Measurements from ENCODE around the gene HHIPL2.

Gene HHIPL2
- total RNA-seq = 0 to 0.61 (median 0.35) reads per million in 3 donors

GRCh38 chr1:222547944-222548671 is at the start of gene HHIPL2:
HHIPL2 (minus strand) TSS chr1:222548104; CDS start chr1:222548044, 60 bp downstream.
- Histone ChIP-seq H3K36me3 (ENCODE audit: control insufficient read depth, insufficient read depth, low read length) (no peaks in the 10 kb centered on the region), H3K4me1 (ENCODE audit: control insufficient read depth, insufficient read depth, low read length, poor library complexity, severe bottlenecking) (no peaks in the 10 kb centered on the region), H3K27me3 (replicated peaks; ENCODE audit: control insufficient read depth, insufficient read depth, low read length, poor library complexity, severe bottlenecking) (peaks cover 3% of the 10 kb centered on the region), H3K9me3 (ENCODE audit: control insufficient read depth, low read length) (no peaks in the 10 kb centered on the region), H3K27ac (ENCODE audit: insufficient read depth, low read length, poor library complexity, severe bottlenecking) (no peak within 1 kb of the TSS), H3K4me3 (ENCODE audit: insufficient read depth, low read depth, low read length, poor library complexity, severe bottlenecking) (no peak within 1 kb of the TSS)
- no peak for DNase-seq

DNA sequence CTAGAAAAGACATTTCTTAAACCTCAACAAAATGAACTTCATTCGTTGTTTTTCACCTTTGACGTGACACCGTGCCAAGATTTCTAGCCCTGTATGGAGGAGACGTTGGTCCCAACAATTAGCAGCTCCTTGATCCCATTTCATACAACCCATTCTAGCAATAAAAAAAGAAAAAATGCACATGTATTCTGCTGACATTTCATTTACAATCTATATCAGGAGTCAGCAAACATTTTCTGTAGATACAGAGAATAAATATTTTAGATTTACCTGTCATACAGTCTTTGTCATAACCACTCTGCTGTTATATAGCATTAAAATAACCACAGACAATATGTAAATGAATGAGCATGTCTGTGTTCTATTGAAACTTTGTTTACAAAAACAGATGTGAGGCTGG is 48.8 kb upstream of the HHIPL2 start:
- no peaks in the 10 kb centered on the region for H3K9me3 ChIP-seq (ENCODE audit: control insufficient read depth, low read length)
- H3K36me3 ChIP-seq (ENCODE audit: control insufficient read depth, insufficient read depth, low read length) = no peaks in the 10 kb centered on the region
- no peak overlapping the region for H3K4me3 ChIP-seq (ENCODE audit: insufficient read depth, low read depth, low read length, poor library complexity, severe bottlenecking)
- H3K27me3 ChIP-seq (replicated peaks; ENCODE audit: control insufficient read depth, insufficient read depth, low read length, poor library complexity, severe bottlenecking) = no peaks in the 10 kb centered on the region
- H3K4me1 ChIP-seq (ENCODE audit: control insufficient read depth, insufficient read depth, low read length, poor library complexity, severe bottlenecking) = no peaks in the 10 kb centered on the region
- no peak for DNase-seq
- H3K27ac ChIP-seq (ENCODE audit: insufficient read depth, low read length, poor library complexity, severe bottlenecking) = no peak overlapping the region

- peaks cover 5% of the 10 kb centered on the region for H3K4me1 ChIP-seq (ENCODE audit: control insufficient read depth, insufficient read depth, low read length, poor library complexity, severe bottlenecking)
- DNase-seq = no peak
- no peak overlapping the region for H3K27ac ChIP-seq (ENCODE audit: insufficient read depth, low read length, poor library complexity, severe bottlenecking)
- H3K36me3 ChIP-seq (ENCODE audit: control insufficient read depth, insufficient read depth, low read length) = no peaks in the 10 kb centered on the region
- H3K9me3 ChIP-seq (ENCODE audit: control insufficient read depth, low read length) = no peaks in the 10 kb centered on the region
- no peak overlapping the region for H3K4me3 ChIP-seq (ENCODE audit: insufficient read depth, low read depth, low read length, poor library complexity, severe bottlenecking)
- H3K27me3 ChIP-seq (replicated peaks; ENCODE audit: control insufficient read depth, insufficient read depth, low read length, poor library complexity, severe bottlenecking) = no peaks in the 10 kb centered on the region
These were observed 46.9 kb upstream of the HHIPL2 start for GRCh38 chr1:222594789-222595188.

- Histone ChIP-seq H3K4me1 (ENCODE audit: control insufficient read depth, insufficient read depth, low read length, poor library complexity, severe bottlenecking) (peaks cover 10% of the 10 kb centered on the region), H3K27me3 (replicated peaks; ENCODE audit: control insufficient read depth, insufficient read depth, low read length, poor library complexity, severe bottlenecking) (no peaks in the 10 kb centered on the region), H3K36me3 (ENCODE audit: control insufficient read depth, insufficient read depth, low read length) (no peaks in the 10 kb centered on the region), H3K27ac (ENCODE audit: insufficient read depth, low read length, poor library complexity, severe bottlenecking) (no peak overlapping the region), H3K4me3 (ENCODE audit: insufficient read depth, low read depth, low read length, poor library complexity, severe bottlenecking) (no peak overlapping the region), H3K9me3 (ENCODE audit: control insufficient read depth, low read length) (no peaks in the 10 kb centered on the region)
- DNase-seq = no peak
These were observed 44.3 kb upstream of the HHIPL2 start for GRCh38 chr1:222592171-222592570.

GRCh38 chr1:222589462-222590302 is 41.8 kb upstream of the HHIPL2 start, which contains the start of gene TAF1A:
TAF1A (minus strand) TSS chr1:222589933.
- Histone ChIP-seq H3K27me3 (replicated peaks; ENCODE audit: control insufficient read depth, insufficient read depth, low read length, poor library complexity, severe bottlenecking) (no peaks in the 10 kb centered on the region), H3K4me3 (ENCODE audit: insufficient read depth, low read depth, low read length, poor library complexity, severe bottlenecking) (peak within 1 kb of the TSS; percentile 91), H3K9me3 (ENCODE audit: control insufficient read depth, low read length) (no peaks in the 10 kb centered on the region), H3K4me1 (ENCODE audit: control insufficient read depth, insufficient read depth, low read length, poor library complexity, severe bottlenecking) (peaks cover 10% of the 10 kb centered on the region), H3K27ac (ENCODE audit: insufficient read depth, low read length, poor library complexity, severe bottlenecking) (peak within 1 kb of the TSS; percentile 85), H3K36me3 (ENCODE audit: control insufficient read depth, insufficient read depth, low read length) (no peaks in the 10 kb centered on the region)
- peak; percentile 73 to 84 (median 80) for DNase-seq

DNA sequence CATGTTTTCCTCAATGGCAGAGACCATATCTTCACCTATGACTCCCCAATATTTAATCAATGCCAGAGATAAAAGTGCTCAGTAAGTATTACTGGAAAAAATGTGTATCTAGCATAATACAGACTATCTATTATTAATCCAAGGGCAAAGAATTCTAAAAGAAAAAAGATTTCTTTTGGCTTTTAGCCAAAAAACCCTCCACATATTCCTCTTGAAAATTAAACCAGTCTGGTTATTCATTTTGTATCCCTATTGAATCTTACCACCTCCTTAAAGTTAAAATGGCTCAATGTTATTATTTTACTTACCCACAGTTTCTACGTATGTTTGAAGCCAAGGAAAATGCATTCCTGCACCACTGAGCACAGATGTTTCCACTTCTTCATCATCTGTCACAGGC is 40.2 kb upstream of the HHIPL2 start:
- Histone ChIP-seq H3K4me1 (ENCODE audit: control insufficient read depth, insufficient read depth, low read length, poor library complexity, severe bottlenecking) (peaks cover 10% of the 10 kb centered on the region), H3K36me3 (ENCODE audit: control insufficient read depth, insufficient read depth, low read length) (no peaks in the 10 kb centered on the region), H3K4me3 (ENCODE audit: insufficient read depth, low read depth, low read length, poor library complexity, severe bottlenecking) (no peak overlapping the region), H3K27me3 (replicated peaks; ENCODE audit: control insufficient read depth, insufficient read depth, low read length, poor library complexity, severe bottlenecking) (no peaks in the 10 kb centered on the region), H3K9me3 (ENCODE audit: control insufficient read depth, low read length) (no peaks in the 10 kb centered on the region), H3K27ac (ENCODE audit: insufficient read depth, low read length, poor library complexity, severe bottlenecking) (no peak overlapping the region)
- no peak for DNase-seq

DNA sequence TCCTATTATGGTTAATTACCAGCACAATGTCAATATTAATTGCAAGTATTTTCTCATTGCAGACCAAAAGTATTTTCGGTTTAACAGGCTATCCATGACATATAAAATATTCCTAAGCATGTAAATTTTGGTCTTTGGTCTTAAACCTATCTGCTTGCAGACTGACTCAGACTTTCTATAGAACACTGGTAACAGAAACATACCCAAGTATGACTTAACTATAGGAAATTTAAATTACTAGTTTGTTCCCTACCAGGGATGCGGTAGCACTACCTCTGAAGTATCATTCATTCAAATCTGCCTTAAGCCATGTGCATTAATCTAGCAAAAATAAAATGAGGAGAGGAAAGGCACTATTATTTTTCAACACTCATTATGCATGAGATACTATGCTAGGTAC is 38.9 kb upstream of the HHIPL2 start:
- H3K4me1 ChIP-seq (ENCODE audit: control insufficient read depth, insufficient read depth, low read length, poor library complexity, severe bottlenecking) = peaks cover 10% of the 10 kb centered on the region

DNA sequence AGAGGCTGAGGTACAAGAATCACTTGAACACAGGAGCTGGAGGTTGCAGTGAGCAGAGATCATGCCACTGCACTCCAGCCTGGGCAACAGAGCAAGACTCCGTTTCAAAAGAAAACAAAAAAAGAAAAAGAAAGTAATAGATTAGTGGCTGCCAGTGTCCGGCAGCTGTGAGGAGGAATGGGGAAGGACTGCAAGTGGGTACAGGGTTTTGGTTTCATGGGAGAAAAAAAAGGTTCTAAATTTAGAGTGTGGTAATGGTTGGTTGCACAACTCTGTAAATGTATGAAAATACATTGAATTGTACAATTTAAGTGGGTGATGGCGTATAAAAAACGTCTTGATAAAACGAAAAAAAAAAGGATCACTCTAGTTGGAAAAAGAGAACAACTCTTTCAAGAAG is 35.2 kb upstream of the HHIPL2 start:
- H3K4me3 ChIP-seq (ENCODE audit: insufficient read depth, low read depth, low read length, poor library complexity, severe bottlenecking) = no peak overlapping the region
- H3K36me3 ChIP-seq (ENCODE audit: control insufficient read depth, insufficient read depth, low read length) = peaks cover 7% of the 10 kb centered on the region
- no peaks in the 10 kb centered on the region for H3K27me3 ChIP-seq (replicated peaks; ENCODE audit: control insufficient read depth, insufficient read depth, low read length, poor library complexity, severe bottlenecking)
- no peak for DNase-seq
- H3K4me1 ChIP-seq (ENCODE audit: control insufficient read depth, insufficient read depth, low read length, poor library complexity, severe bottlenecking) = no peaks in the 10 kb centered on the region
- H3K27ac ChIP-seq (ENCODE audit: insufficient read depth, low read length, poor library complexity, severe bottlenecking) = no peak overlapping the region
- no peaks in the 10 kb centered on the region for H3K9me3 ChIP-seq (ENCODE audit: control insufficient read depth, low read length)

More for the DNA sequence above, 38.9 kb upstream of the HHIPL2 start:
- no peaks in the 10 kb centered on the region for H3K27me3 ChIP-seq (replicated peaks; ENCODE audit: control insufficient read depth, insufficient read depth, low read length, poor library complexity, severe bottlenecking)
- no peak overlapping the region for H3K4me3 ChIP-seq (ENCODE audit: insufficient read depth, low read depth, low read length, poor library complexity, severe bottlenecking)
- no peaks in the 10 kb centered on the region for H3K9me3 ChIP-seq (ENCODE audit: control insufficient read depth, low read length)
- no peak for DNase-seq
- no peak overlapping the region for H3K27ac ChIP-seq (ENCODE audit: insufficient read depth, low read length, poor library complexity, severe bottlenecking)
- peaks cover 3% of the 10 kb centered on the region for H3K36me3 ChIP-seq (ENCODE audit: control insufficient read depth, insufficient read depth, low read length)

GRCh38 chr1:222582099-222582774 is 34.3 kb upstream of the HHIPL2 start:
- Histone ChIP-seq H3K4me3 (ENCODE audit: insufficient read depth, low read depth, low read length, poor library complexity, severe bottlenecking) (no peak overlapping the region), H3K9me3 (ENCODE audit: control insufficient read depth, low read length) (no peaks in the 10 kb centered on the region), H3K4me1 (ENCODE audit: control insufficient read depth, insufficient read depth, low read length, poor library complexity, severe bottlenecking) (no peaks in the 10 kb centered on the region), H3K27me3 (replicated peaks; ENCODE audit: control insufficient read depth, insufficient read depth, low read length, poor library complexity, severe bottlenecking) (no peaks in the 10 kb centered on the region), H3K27ac (ENCODE audit: insufficient read depth, low read length, poor library complexity, severe bottlenecking) (no peak overlapping the region), H3K36me3 (ENCODE audit: control insufficient read depth, insufficient read depth, low read length) (peaks cover 11% of the 10 kb centered on the region)
- no peak for DNase-seq
